ENCODE data around the gene ASB7. TPM values are rescaled to one million over a fixed set of nuclear protein-coding genes. Genes with fewer than 3 reads are reported as not detected.

The ASB7 gene
- total RNA-seq, 1 donor from 2014 or later, result 14.5 TPM

GRCh38 chr15:100616700-100617099 is 14.3 kb downstream of the ASB7 start:
- no peaks in the 10 kb centered on the region for H3K4me1 Mint-ChIP-seq (ENCODE audit: low read depth, unreplicated experiment)
- H3K4me3 Mint-ChIP-seq (ENCODE audit: unreplicated experiment), result no peak overlapping the region
- no peaks in the 10 kb centered on the region for H3K9me3 Mint-ChIP-seq (ENCODE audit: unreplicated experiment)
- no peaks in the 10 kb centered on the region for H3K27me3 Mint-ChIP-seq (ENCODE audit: unreplicated experiment)
- TF ChIP-seq CTCF (IDR thresholded peaks at IDR 0.05; ENCODE audit: partially characterized antibody, unreplicated experiment), result no peak
- no peak for DNase-seq
- no peak overlapping the region for H3K27ac Mint-ChIP-seq (ENCODE audit: unreplicated experiment)
- H3K36me3 Mint-ChIP-seq (ENCODE audit: unreplicated experiment), result no peaks in the 10 kb centered on the region

GRCh38 chr15:100623301-100623700 is 20.9 kb downstream of the ASB7 start:
- Mint-ChIP-seq H3K27ac (ENCODE audit: unreplicated experiment) (no peak overlapping the region), H3K4me3 (ENCODE audit: unreplicated experiment) (no peak overlapping the region), H3K36me3 (ENCODE audit: unreplicated experiment) (no peaks in the 10 kb centered on the region), H3K4me1 (ENCODE audit: low read depth, unreplicated experiment) (no peaks in the 10 kb centered on the region), H3K9me3 (ENCODE audit: unreplicated experiment) (no peaks in the 10 kb centered on the region), H3K27me3 (ENCODE audit: unreplicated experiment) (no peaks in the 10 kb centered on the region)
- no peak for TF ChIP-seq CTCF (IDR thresholded peaks at IDR 0.05; ENCODE audit: partially characterized antibody, unreplicated experiment)
- no peak for DNase-seq

GRCh38 chr15:100627789-100628395 is 25.5 kb downstream of the ASB7 start:
- Mint-ChIP-seq H3K4me3 (ENCODE audit: unreplicated experiment) (no peak overlapping the region), H3K36me3 (ENCODE audit: unreplicated experiment) (no peaks in the 10 kb centered on the region), H3K27ac (ENCODE audit: unreplicated experiment) (no peak overlapping the region), H3K27me3 (ENCODE audit: unreplicated experiment) (no peaks in the 10 kb centered on the region), H3K9me3 (ENCODE audit: unreplicated experiment) (no peaks in the 10 kb centered on the region), H3K4me1 (ENCODE audit: low read depth, unreplicated experiment) (no peaks in the 10 kb centered on the region)
- DNase-seq, result peak; percentile 60
- peak; percentile 96 for TF ChIP-seq CTCF (IDR thresholded peaks at IDR 0.05; ENCODE audit: partially characterized antibody, unreplicated experiment)

- Mint-ChIP-seq H3K27me3 (ENCODE audit: unreplicated experiment) (no peaks in the 10 kb centered on the region), H3K9me3 (ENCODE audit: unreplicated experiment) (no peaks in the 10 kb centered on the region), H3K27ac (ENCODE audit: unreplicated experiment) (no peak overlapping the region), H3K4me1 (ENCODE audit: low read depth, unreplicated experiment) (no peaks in the 10 kb centered on the region), H3K36me3 (ENCODE audit: unreplicated experiment) (no peaks in the 10 kb centered on the region), H3K4me3 (ENCODE audit: unreplicated experiment) (no peak overlapping the region)
- TF ChIP-seq CTCF (IDR thresholded peaks at IDR 0.05; ENCODE audit: partially characterized antibody, unreplicated experiment), result no peak
- no peak for DNase-seq
These were observed 26.4 kb downstream of the ASB7 start for GRCh38 chr15:100628746-100629145.

GRCh38 chr15:100631831-100632230 is 29.4 kb downstream of the ASB7 start:
- no peaks in the 10 kb centered on the region for H3K9me3 Mint-ChIP-seq (ENCODE audit: unreplicated experiment)
- H3K4me3 Mint-ChIP-seq (ENCODE audit: unreplicated experiment), result no peak overlapping the region
- H3K27me3 Mint-ChIP-seq (ENCODE audit: unreplicated experiment), result no peaks in the 10 kb centered on the region
- no peak overlapping the region for H3K27ac Mint-ChIP-seq (ENCODE audit: unreplicated experiment)
- TF ChIP-seq CTCF (IDR thresholded peaks at IDR 0.05; ENCODE audit: partially characterized antibody, unreplicated experiment), result no peak
- H3K36me3 Mint-ChIP-seq (ENCODE audit: unreplicated experiment), result no peaks in the 10 kb centered on the region
- no peak for DNase-seq
- no peaks in the 10 kb centered on the region for H3K4me1 Mint-ChIP-seq (ENCODE audit: low read depth, unreplicated experiment)
